GM12874 (cell line): ENCODE measurements around the gene DCC.
A peak's percentile ranks its signal among the peaks of the same experiment; 100 is the strongest.

ENCODE experiments used
- TF ChIP-seq, protein P1 (sequence below): IDR thresholded peaks from 2 replicates; pipeline ENCODE4 v1.5.1; 2011; ENCODE audit warnings: low read depth, mild to moderate bottlenecking, control low read depth, low read length, moderate library complexity; ENCODE audit not compliant: insufficient read depth

DCC gene

GRCh38 chr18:52679354-52679753, 339.4 kb downstream of the DCC start:
- TF ChIP-seq, protein P1, sequence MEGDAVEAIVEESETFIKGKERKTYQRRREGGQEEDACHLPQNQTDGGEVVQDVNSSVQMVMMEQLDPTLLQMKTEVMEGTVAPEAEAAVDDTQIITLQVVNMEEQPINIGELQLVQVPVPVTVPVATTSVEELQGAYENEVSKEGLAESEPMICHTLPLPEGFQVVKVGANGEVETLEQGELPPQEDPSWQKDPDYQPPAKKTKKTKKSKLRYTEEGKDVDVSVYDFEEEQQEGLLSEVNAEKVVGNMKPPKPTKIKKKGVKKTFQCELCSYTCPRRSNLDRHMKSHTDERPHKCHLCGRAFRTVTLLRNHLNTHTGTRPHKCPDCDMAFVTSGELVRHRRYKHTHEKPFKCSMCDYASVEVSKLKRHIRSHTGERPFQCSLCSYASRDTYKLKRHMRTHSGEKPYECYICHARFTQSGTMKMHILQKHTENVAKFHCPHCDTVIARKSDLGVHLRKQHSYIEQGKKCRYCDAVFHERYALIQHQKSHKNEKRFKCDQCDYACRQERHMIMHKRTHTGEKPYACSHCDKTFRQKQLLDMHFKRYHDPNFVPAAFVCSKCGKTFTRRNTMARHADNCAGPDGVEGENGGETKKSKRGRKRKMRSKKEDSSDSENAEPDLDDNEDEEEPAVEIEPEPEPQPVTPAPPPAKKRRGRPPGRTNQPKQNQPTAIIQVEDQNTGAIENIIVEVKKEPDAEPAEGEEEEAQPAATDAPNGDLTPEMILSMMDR = no peak

DNA sequence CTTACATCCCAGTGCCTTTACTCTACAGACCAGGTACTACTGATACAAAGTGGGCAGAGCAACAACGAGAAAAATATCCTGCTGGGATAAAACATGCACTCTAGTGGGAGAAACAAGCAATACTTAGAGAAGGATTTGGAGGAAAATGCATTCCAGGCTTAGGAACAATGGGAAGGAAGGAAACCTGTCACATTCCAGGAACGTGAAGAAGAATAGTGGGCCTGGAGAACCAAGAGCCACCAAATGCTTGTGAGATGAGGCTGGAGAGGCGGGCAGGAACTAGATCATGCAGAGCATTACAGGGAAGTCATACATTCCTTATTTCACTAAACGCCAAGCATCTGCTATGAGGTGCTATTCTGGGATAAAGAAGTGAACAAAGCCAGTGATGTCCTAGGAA, 342.3 kb downstream of the DCC start:
- TF ChIP-seq, protein P1 = no peak

DNA sequence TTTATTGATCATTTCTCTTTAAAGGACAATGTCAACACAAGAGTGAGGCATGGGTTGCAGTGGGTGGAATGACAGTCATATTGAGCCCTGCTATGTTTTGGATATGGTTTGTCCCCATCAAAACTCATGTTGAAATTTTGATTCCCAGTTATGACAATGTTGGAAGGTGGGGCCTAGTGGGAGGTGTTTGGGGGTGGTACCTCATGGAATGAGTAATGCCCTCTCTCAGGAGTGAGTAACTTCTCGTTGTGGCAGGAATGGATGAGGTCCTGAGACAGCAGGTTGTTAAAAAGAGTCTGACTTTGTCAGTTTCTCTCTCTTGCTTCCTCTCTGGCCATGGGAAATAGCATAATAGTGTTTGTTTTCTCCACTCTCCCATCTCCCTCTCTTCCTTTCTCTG, 345.3 kb downstream of the DCC start:
- TF ChIP-seq, protein P1 = no peak

GRCh38 chr18:52691841-52692240, 351.8 kb downstream of the DCC start:
- TF ChIP-seq, protein P1 = no peak

- TF ChIP-seq, protein P1 = peak; percentile 14; the same call in 1 of the 2 replicates
Measured at GRCh38 chr18:52694804-52695203, 354.8 kb downstream of the DCC start.

DNA sequence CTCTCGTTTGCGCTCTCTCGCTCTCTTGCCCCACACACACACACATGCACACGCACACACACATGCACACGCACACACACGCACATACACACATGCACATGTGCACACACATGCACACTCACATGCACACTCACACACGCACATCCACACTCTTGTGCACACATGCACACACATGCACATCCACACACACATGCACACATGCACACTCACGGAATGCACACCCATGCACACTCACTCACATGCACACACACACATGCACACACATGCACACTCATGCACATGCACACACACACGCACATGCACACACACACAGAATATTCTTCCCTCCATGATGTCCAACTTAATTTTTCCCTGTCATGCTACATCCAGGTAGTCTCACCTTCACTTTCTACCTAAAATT, 360.1 kb downstream of the DCC start:
- TF ChIP-seq, protein P1 = no peak

DNA sequence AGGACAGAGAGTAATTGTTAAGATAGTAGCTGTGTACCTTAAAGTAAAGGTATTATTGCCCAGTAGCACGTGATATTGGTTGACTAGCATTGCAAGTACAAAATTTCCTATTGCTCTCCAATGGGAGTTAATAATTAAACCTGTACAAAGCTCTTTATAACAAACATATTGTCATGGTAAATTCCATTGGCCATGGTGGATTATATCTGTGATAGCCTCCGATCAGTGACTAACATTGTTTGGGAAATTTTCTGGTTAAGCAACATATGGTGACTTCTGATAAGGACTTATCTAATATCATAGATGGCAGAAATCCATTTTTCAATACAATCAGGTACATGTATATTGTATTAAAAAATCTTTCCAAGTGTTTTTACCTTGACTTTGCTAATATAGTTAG, 360.8 kb downstream of the DCC start:
- TF ChIP-seq, protein P1 = no peak
